Measurements from ENCODE around the gene MTARC1. TPM values are rescaled to one million over a fixed set of nuclear protein-coding genes. Genes with fewer than 3 reads are reported as not detected.

Gene MTARC1
- total and polyA plus RNA-seq, 7 donors, result 5.3 to 31.4 (median 11.2) TPM

DNA sequence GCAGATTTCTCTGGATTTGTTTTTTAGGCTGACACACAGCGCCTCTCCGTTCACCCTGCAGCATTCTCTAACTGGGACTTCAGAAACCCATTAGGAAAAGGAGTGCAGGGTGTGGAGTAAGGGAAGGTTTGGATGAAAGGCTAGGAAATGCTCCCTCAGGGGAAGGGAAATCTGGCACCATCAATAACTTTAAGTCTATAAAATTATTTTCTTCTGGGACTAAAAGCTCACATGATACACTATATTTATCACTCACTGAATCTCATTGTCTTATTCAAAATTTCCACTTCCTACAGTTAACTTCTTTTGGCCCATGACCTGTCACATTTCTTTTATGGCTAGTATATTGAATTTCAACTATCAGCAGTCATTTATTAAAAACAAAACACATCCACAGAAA lies 46.7 kb downstream of the MTARC1 start:
- H3K36me3 ChIP-seq, result no peaks in the 10 kb centered on the region
- peaks cover 0 to 41% (median 29%) of the 10 kb centered on the region in 4 donors for H3K4me1 ChIP-seq
- no peak for DNase-seq
- intact Hi-C loops (cut with DNase I), result no loop called here
- H3K27ac ChIP-seq, result peak overlapping the region in 3 of 4 donors; percentile 19 to 46 (median 42)
- no peaks in the 10 kb centered on the region for H3K9me3 ChIP-seq
- H3K27me3 ChIP-seq, result no peaks in the 10 kb centered on the region
- H3K4me3 ChIP-seq, result no peak overlapping the region
- 84 to 90% methylated on average over 2 of the region's 2 CpGs for WGBS, 2 donors
- TF ChIP-seq EP300 (IDR thresholded peaks at IDR 0.05) (no peak), POLR2A (IDR thresholded peaks at IDR 0.05) (no peak), POLR2AphosphoS5 (IDR thresholded peaks at IDR 0.05) (no peak)
- TF ChIP-seq, protein P1, sequence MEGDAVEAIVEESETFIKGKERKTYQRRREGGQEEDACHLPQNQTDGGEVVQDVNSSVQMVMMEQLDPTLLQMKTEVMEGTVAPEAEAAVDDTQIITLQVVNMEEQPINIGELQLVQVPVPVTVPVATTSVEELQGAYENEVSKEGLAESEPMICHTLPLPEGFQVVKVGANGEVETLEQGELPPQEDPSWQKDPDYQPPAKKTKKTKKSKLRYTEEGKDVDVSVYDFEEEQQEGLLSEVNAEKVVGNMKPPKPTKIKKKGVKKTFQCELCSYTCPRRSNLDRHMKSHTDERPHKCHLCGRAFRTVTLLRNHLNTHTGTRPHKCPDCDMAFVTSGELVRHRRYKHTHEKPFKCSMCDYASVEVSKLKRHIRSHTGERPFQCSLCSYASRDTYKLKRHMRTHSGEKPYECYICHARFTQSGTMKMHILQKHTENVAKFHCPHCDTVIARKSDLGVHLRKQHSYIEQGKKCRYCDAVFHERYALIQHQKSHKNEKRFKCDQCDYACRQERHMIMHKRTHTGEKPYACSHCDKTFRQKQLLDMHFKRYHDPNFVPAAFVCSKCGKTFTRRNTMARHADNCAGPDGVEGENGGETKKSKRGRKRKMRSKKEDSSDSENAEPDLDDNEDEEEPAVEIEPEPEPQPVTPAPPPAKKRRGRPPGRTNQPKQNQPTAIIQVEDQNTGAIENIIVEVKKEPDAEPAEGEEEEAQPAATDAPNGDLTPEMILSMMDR (IDR thresholded peaks at IDR 0.05), result no peak

DNA sequence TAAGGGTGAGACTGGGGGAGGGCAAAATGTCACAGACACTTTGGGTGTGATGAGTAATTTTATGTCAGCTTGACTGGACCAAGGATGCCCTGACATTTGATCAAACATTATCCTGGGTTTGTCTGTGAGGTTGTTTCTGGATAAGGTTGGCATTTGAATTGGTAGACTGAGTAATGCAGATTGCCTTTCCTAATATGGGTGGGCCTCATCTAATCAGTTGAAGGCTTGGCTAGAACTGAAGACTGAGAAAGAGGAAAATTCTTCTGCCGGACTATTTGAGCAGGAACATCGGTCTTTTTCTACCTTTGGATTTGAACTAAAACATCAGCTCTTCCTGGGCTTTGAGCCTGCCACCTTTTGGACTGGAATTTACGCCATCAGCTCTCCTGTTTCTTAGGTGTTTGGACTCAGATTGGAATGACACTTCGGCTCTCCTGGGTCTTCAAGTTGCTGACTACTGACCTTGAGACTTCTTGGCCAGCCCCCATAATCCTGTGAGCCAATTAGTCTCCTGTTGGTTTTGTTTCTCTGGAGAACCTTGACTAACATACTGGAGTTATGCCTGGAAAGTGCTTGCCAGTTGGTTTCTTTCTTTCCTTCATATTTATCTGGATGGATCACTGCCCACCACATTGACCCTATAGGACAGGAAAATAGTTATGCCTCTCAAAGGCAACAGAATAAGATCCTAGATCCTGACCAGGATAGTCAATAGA lies 47.6 kb downstream of the MTARC1 start:
- peak overlapping the region in 1 of 4 donors; percentile 42 for H3K27ac ChIP-seq
- no peak for DNase-seq
- no peak overlapping the region for H3K4me3 ChIP-seq
- TF ChIP-seq EP300 (IDR thresholded peaks at IDR 0.05) (no peak), POLR2A (IDR thresholded peaks at IDR 0.05) (no peak), POLR2AphosphoS5 (IDR thresholded peaks at IDR 0.05) (no peak)
- TF ChIP-seq, protein P1 (IDR thresholded peaks at IDR 0.05), result no peak
- 90 to 92% methylated on average over 4 of the region's 4 CpGs for WGBS, 2 donors
- H3K4me1 ChIP-seq, result peaks cover 0 to 32% (median 20%) of the 10 kb centered on the region in 4 donors
- intact Hi-C loops (cut with DNase I), result no loop called here
- no peaks in the 10 kb centered on the region for H3K36me3 ChIP-seq
- no peaks in the 10 kb centered on the region for H3K9me3 ChIP-seq
- no peaks in the 10 kb centered on the region for H3K27me3 ChIP-seq

Other genes with a start within 250 kb of the MTARC1 start
- 1 to 10 TPM; 3.9 to 8.9 (median 7.4) TPM for gene C1orf115, start 96.5 kb upstream of the MTARC1 start, total RNA-seq
- gene C1orf115, start 96.5 kb upstream of the MTARC1 start, polyA plus RNA-seq, result 100 to 1,000 TPM in 2 of 3 donors, 10 to 100 TPM in 1; 33.7 to 197 (median 114) TPM
- 10 to 100 TPM; 11.4 to 22.7 (median 18.8) TPM for gene MTARC2, start 38.6 kb upstream of the MTARC1 start, total RNA-seq
- gene MTARC2, start 38.6 kb upstream of the MTARC1 start, polyA plus RNA-seq, result 10 to 100 TPM in 1 of 3 donors, 1 to 10 TPM in 2; 4.8 to 11.9 (median 6.0) TPM
- 10 to 100 TPM; 28.2 to 53.5 (median 37.8) TPM for gene HLX, start 92.5 kb downstream of the MTARC1 start, total RNA-seq
- gene HLX, start 92.5 kb downstream of the MTARC1 start, polyA plus RNA-seq, result 10 to 100 TPM in 1 of 3 donors, 1 to 10 TPM in 1, under 1 TPM in 1; 0.92 to 10.7 (median 9.0) TPM